Fibroblast of villous mesenchyme (primary cell): Measurements from ENCODE around the gene IDH1. TPM values are rescaled to one million over a fixed set of nuclear protein-coding genes. Genes with fewer than 3 reads are reported as not detected.

Source experiments
- DNase-seq: peaks from one replicate; pipeline ENCODE4 v3.0.0-alpha.2; 2010; ENCODE audit warnings: low read depth
- H3K4me3 ChIP-seq: 2 replicates; pipeline ENCODE4 v1.5.1; 2011; ENCODE audit warnings: low read depth, mild to moderate bottlenecking, low read length
- CTCF ChIP-seq: IDR thresholded peaks from 2 replicates; pipeline ENCODE4 v1.5.1; 2012; ENCODE audit warnings: low read depth, mild to moderate bottlenecking, low read length; ENCODE audit not compliant: insufficient read depth
- total RNA-seq: library from RNA; depleted of rRNA; stranded (reverse); fragments of >200 nt; gene quantifications from 2 replicates; pipeline ENCODE4 v1.2.3, GENCODE V29; 2012

The IDH1 gene
- 203 and 215 TPM in 2 replicates for total RNA-seq

GRCh38 chr2:208254871-208255556 lies at the start of gene IDH1:
IDH1 (minus strand) TSS chr2:208255071; CDS start chr2:208251551, 3,520 bp downstream.
- peak; percentile 60 for TF ChIP-seq CTCF
- H3K4me3 ChIP-seq, result peak within 1 kb of the TSS; percentile 72
- peak; percentile 93 for DNase-seq

DNA sequence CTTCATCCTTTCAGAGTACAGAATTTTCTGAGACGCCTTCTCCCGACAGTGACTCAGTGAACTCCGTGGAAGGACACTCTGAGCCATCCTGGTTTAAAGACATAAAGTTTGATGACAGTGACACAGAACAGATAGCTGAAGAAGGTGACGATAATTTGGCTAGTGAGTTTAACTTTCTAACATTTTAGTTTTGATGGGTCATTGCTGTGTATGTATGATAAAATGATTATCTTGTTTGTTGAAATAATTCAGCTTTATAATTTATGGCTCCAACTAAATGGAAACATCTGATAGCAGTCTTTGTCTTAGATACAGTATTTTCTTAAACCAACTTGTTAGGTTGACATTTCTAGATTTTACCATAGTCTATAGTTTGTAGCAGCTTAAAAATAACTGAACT lies 49.3 kb upstream of the IDH1 start:
- H3K4me3 ChIP-seq, result no peak overlapping the region
- no peak for DNase-seq
- TF ChIP-seq CTCF, result no peak

DNA sequence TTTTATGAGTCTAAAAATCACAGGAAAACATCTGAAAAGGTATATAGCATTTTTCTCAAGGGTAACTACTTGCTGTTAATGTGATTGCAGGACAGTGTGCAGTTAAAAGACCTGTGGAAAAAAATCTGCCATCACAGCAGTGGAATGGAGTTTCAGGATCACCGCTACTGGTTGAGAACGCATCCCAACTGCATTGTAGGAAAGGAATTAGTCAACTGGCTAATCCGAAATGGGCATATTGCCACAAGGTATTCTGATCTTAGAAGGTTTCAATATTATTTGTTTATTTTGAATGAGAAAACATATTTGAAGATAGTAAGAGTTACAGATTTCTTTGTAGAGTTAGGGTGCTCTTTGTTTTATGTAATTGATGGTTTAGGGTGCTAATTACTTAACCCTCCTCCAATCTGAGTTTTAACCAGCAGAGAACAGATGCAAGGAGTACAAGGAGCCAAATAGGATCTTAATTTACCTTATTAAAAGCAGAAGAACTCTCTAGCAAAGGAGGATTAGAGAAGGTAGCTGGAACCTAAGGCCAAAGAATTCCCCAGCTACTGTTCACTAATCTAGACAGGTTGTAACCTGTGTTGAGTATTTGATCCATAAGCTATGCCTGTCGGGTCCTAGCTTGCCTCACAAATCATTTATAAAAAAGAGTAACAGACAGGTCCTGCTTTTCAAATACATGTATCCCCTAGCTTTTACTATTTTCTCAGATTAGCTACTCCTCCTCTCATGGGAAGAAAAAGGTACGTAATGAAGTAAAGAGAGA lies 46.2 kb upstream of the IDH1 start:
- H3K4me3 ChIP-seq, result no peak overlapping the region
- TF ChIP-seq CTCF, result no peak
- no peak for DNase-seq

DNA sequence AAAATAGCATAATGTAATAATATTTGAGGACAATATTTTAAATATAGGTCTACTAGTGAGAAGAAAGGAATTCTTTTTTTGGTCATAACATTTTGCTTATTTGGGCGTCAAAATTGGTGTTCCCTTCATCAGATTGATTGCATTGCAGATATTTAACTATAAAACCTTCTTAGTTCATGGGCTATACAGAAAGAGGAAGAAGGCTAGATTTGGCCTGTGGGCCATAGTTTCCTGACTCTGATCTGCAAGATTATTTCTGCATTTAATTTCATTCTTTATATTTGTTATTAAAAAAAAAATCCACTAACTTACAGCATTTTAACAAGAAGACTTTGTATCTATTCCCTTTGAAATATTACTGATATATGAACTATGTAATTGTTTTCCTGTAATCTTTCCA lies 43.1 kb upstream of the IDH1 start:
- no peak for TF ChIP-seq CTCF
- no peak for DNase-seq
- H3K4me3 ChIP-seq, result no peak overlapping the region

GRCh38 chr2:208296610-208297009 lies 41.7 kb upstream of the IDH1 start:
- TF ChIP-seq CTCF, result no peak
- no peak overlapping the region for H3K4me3 ChIP-seq

GRCh38 chr2:208295834-208296233 lies 41.0 kb upstream of the IDH1 start:
- no peak for DNase-seq
- H3K4me3 ChIP-seq, result no peak overlapping the region
- no peak for TF ChIP-seq CTCF

More at GRCh38 chr2:208296610-208297009, 41.7 kb upstream of the IDH1 start:
- no peak for DNase-seq
